Duodenal mucosa (tissue), 2 donors: ENCODE data around the gene KLK5.
"Not testable (repeated sequence)": the region's sequence is repeated elsewhere in the genome, so short reads cannot be mapped to it uniquely, and the experiment has no call there.

ENCODE experiments used
- H3K27ac ChIP-seq: one replicate; pipeline ENCODE4 v1.7.0; 2013; ENCODE audit warnings: low read depth, low read length
- H3K27me3 ChIP-seq, 2 donors: one replicate each; pipeline ENCODE4 v1.7.0; 2013; ENCODE audit warnings: low read length in 2 of 2, control low read depth in 1 of 2; ENCODE audit not compliant: insufficient read depth in 2 of 2, control insufficient read depth in 1 of 2
- H3K36me3 ChIP-seq, 2 donors: one replicate each; pipeline ENCODE4 v1.7.0; 2013; ENCODE audit warnings: low read length in 2 of 2, control low read depth in 1 of 2; ENCODE audit not compliant: insufficient read depth in 2 of 2, control insufficient read depth in 1 of 2
- H3K4me1 ChIP-seq, 2 donors: one replicate each; pipeline ENCODE4 v1.7.0; 2013; ENCODE audit warnings: low read length in 2 of 2, control low read depth in 1 of 2; ENCODE audit not compliant: insufficient read depth in 2 of 2, control insufficient read depth in 1 of 2
- H3K4me3 ChIP-seq, 2 donors: one replicate each; pipeline ENCODE4 v1.7.0; 2013; ENCODE audit warnings: low read length in 2 of 2, low read depth in 1 of 2
- H3K9ac ChIP-seq, 2 donors: one replicate each; pipeline ENCODE4 v1.7.0; 2013; ENCODE audit warnings: low read length in 2 of 2, low read depth in 1 of 2
- H3K9me3 ChIP-seq, 2 donors: one replicate each; pipeline ENCODE4 v1.7.0; 2013; ENCODE audit warnings: low read length in 2 of 2, control low read depth in 1 of 2; ENCODE audit not compliant: control insufficient read depth in 1 of 2

Gene KLK5

DNA sequence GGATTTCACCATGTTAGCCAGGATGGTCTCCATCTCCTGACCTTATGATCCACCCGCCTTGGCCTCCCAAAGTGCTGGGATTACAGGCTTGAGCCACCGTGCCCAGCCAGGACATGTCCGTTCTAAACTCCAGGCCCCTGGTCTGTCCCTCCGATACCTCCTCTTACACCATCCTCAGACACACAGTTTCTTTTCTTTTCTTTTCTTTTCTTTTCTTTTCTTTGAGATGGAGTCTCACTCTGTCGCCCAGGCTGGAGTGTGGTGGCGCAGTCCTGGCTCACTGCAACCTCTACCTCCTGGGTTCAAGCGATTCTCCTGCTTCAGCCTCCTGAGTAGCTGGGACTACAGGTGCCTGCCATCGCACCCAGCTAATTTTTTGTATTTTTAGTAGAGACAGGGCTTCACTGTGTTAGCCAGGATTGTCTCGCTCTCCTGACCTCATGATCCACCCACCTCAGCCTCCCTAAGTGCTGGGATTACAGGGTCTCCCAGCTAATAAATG is 56.7 kb downstream of the KLK5 start:
- not testable (repeated sequence) for H3K27me3 ChIP-seq, H3K9me3 ChIP-seq, H3K4me3 ChIP-seq, H3K27ac ChIP-seq, H3K4me1 ChIP-seq, H3K9ac ChIP-seq, H3K36me3 ChIP-seq

DNA sequence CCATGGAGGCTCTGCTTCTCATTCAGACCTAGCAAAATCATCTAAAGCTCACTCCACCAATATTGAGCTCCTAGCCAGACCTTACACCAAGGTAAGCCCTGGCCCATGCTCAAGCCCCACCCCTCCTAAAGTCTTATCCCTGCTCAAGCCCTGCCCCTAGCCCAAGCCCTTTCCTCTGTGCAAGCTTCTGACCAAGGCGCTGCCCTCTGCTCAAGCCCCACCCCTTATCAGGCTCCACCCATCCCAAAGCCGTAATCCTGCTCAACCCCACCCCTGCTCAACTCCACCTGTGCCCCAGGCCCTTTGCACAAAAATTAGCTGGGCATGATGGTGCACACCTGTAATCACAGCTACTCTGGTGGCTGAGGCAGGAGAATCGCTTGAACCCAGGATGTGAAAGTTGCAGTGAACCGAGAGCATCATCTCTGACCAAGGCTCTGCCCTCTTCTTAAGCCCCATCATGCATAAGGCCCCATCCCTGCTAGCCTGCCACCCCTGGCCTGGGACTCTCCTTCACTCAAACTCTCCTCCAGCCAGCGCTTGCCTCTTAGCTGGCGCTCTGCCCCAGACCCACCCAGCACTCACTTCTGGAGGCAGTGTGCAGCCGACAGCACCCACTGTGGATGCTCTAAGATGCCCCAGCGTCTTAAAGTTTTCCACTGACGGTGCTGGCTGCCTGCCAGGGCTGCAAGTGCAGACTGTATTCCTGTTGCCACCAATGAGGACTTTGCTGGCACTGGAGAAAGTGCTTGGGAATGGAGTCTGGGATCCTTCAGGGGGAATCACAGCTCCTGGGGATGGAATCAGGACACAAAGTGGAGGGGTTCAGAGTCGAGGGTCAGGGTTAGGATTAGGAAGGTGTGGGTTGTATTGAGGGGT is 58.1 kb downstream of the KLK5 start:
- no peaks in the 10 kb centered on the region for H3K4me1 ChIP-seq
- H3K9me3 ChIP-seq = no peaks in the 10 kb centered on the region
- H3K36me3 ChIP-seq = no peaks in the 10 kb centered on the region
- no peak overlapping the region for H3K27ac ChIP-seq
- no peak overlapping the region for H3K9ac ChIP-seq
- H3K27me3 ChIP-seq = peaks cover 0 to 4% of the 10 kb centered on the region in 2 donors
- no peak overlapping the region for H3K4me3 ChIP-seq
